Astrocyte (in vitro differentiated cells and primary cell): ENCODE results near the gene RAB6B. TPM values are rescaled to one million over a fixed set of nuclear protein-coding genes. Genes with fewer than 3 reads are reported as not detected.
A peak's percentile ranks its signal among the peaks of the same experiment; 100 is the strongest.

Source experiments
- DNase-seq: peaks from one replicate; pipeline ENCODE4 v3.0.0-alpha.2; 2010; ENCODE audit warnings: low read depth
- FAIRE-seq: peaks from 2 replicates; lab custom pipeline; 2011; peaks lifted over from hg19 to GRCh38; lab: Jason Lieb, UNC
- H2AFZ ChIP-seq: 2 replicates; pipeline ENCODE4 v1.6.0; 2012; ENCODE audit warnings: low read depth, low read length, inconsistent platforms
- H3K27ac ChIP-seq: 2 replicates; pipeline ENCODE4 v1.5.1; 2011; ENCODE audit warnings: low read depth, low read length, inconsistent platforms
- H3K27me3 ChIP-seq: 2 replicates; pipeline ENCODE4 v1.6.0; 2011; ENCODE audit warnings: low read length, inconsistent platforms; ENCODE audit not compliant: insufficient read depth
- H3K36me3 ChIP-seq: 2 replicates; pipeline ENCODE4 v1.5.1; 2011; ENCODE audit warnings: low read length, inconsistent platforms; ENCODE audit not compliant: insufficient read depth
- H3K4me1 ChIP-seq: 2 replicates; pipeline ENCODE4 v1.5.1; 2011; ENCODE audit warnings: low read length, inconsistent platforms; ENCODE audit not compliant: insufficient read depth
- H3K4me2 ChIP-seq: 2 replicates; pipeline ENCODE4 v1.6.0; 2012; ENCODE audit warnings: low read length, inconsistent platforms
- H3K4me3 ChIP-seq: 2 replicates; pipeline ENCODE4 v1.5.1; 2011; ENCODE audit warnings: low read depth, mild to moderate bottlenecking, low read length, inconsistent platforms; ENCODE audit not compliant: insufficient read depth
- H3K79me2 ChIP-seq: 2 replicates; pipeline ENCODE4 v1.6.0; 2012; ENCODE audit warnings: mild to moderate bottlenecking, low read length, inconsistent platforms; ENCODE audit not compliant: insufficient read depth
- H3K9ac ChIP-seq: 2 replicates; pipeline ENCODE4 v1.6.0; 2012; ENCODE audit warnings: mild to moderate bottlenecking, low read length, inconsistent platforms
- H3K9me3 ChIP-seq: 2 replicates; pipeline ENCODE4 v1.5.1; 2012; ENCODE audit warnings: low read depth, mild to moderate bottlenecking, low read length, inconsistent platforms; ENCODE audit not compliant: insufficient read depth
- H4K20me1 ChIP-seq: 2 replicates; pipeline ENCODE4 v1.6.0; 2012; ENCODE audit warnings: low read length, inconsistent platforms; ENCODE audit not compliant: insufficient read depth
- H3K27ac Mint-ChIP-seq: one replicate; pipeline ENCODE4 v1.8.0; 2021; ENCODE audit warnings: mild to moderate bottlenecking, mixed read lengths; ENCODE audit not compliant: unreplicated experiment
- H3K27me3 Mint-ChIP-seq: one replicate; pipeline ENCODE4 v1.8.0; 2021; ENCODE audit warnings: low read depth, mixed read lengths; ENCODE audit not compliant: unreplicated experiment
- H3K36me3 Mint-ChIP-seq: one replicate; pipeline ENCODE4 v1.8.0; 2021; ENCODE audit warnings: low read depth, mixed read lengths; ENCODE audit not compliant: unreplicated experiment
- H3K4me1 Mint-ChIP-seq: one replicate; pipeline ENCODE4 v1.8.0; 2021; ENCODE audit warnings: low read depth, mixed read lengths; ENCODE audit not compliant: unreplicated experiment
- H3K4me3 Mint-ChIP-seq: one replicate; pipeline ENCODE4 v1.8.0; 2021; ENCODE audit warnings: mild to moderate bottlenecking, moderate library complexity, mixed read lengths; ENCODE audit not compliant: unreplicated experiment
- H3K9me3 Mint-ChIP-seq: one replicate; pipeline ENCODE4 v1.8.0; 2021; ENCODE audit warnings: mild to moderate bottlenecking, mixed read lengths; ENCODE audit not compliant: unreplicated experiment
- EZH2 ChIP-seq: IDR thresholded peaks from 2 replicates; pipeline ENCODE4 v1.6.1; 2012; ENCODE audit warnings: mild to moderate bottlenecking, low read length, inconsistent platforms; ENCODE audit not compliant: insufficient read depth
- total RNA-seq: library from RNA; stranded (reverse); gene quantifications from 2 replicates; pipeline ENCODE4 v1.2.1, GENCODE V29; 2021
- TF ChIP-seq, protein P1 (sequence below): IDR thresholded peaks from 2 replicates; pipeline ENCODE4 v1.5.1; 2011; ENCODE audit warnings: low read depth, mild to moderate bottlenecking, inconsistent platforms, low read length, moderate library complexity; ENCODE audit not compliant: insufficient read depth

RAB6B gene
- total RNA-seq, 1 donor from 2014 or later, result 61.8 TPM

DNA sequence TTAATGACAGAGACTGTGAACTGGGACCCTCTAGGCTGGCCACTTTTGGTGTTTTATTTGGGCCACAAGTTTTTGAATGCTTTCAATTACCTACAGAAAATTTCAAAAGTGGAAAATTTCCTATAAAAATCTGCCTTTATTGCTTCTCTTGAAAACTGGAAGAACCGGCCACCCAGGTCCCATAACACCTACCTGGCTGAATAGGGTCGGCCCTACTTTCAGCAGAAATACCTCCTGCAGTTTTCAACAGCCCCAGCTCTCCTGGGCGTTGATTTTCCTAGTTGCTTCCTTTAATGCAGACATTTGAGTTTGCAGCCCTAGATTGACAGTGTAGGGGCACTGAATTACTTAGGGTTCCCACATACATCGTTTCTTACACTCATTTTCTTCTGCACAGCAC lies 90.8 kb downstream of the RAB6B start:
- no peak for DNase-seq
- Histone ChIP-seq H3K9me3 (no peaks in the 10 kb centered on the region), H4K20me1 (peaks cover 5% of the 10 kb centered on the region), H3K79me2 (peaks cover 30% of the 10 kb centered on the region), H3K9ac (peak overlapping the region; percentile 89), H3K4me1 (peaks cover 5% of the 10 kb centered on the region), H3K27me3 (peaks cover 3% of the 10 kb centered on the region), H3K4me2 (peak overlapping the region; percentile 93), H3K4me3 (peak overlapping the region; percentile 95), H3K36me3 (peaks cover 8% of the 10 kb centered on the region), H3K27ac (no peak overlapping the region), H2AFZ (peak overlapping the region; percentile 91)
- Mint-ChIP-seq H3K4me1 (no peaks in the 10 kb centered on the region), H3K4me3 (peak overlapping the region; percentile 98), H3K9me3 (no peaks in the 10 kb centered on the region), H3K27ac (no peak overlapping the region), H3K27me3 (peaks cover 14% of the 10 kb centered on the region), H3K36me3 (no peaks in the 10 kb centered on the region)
- FAIRE-seq, result no peak
- no peak for TF ChIP-seq EZH2
- TF ChIP-seq, protein P1, sequence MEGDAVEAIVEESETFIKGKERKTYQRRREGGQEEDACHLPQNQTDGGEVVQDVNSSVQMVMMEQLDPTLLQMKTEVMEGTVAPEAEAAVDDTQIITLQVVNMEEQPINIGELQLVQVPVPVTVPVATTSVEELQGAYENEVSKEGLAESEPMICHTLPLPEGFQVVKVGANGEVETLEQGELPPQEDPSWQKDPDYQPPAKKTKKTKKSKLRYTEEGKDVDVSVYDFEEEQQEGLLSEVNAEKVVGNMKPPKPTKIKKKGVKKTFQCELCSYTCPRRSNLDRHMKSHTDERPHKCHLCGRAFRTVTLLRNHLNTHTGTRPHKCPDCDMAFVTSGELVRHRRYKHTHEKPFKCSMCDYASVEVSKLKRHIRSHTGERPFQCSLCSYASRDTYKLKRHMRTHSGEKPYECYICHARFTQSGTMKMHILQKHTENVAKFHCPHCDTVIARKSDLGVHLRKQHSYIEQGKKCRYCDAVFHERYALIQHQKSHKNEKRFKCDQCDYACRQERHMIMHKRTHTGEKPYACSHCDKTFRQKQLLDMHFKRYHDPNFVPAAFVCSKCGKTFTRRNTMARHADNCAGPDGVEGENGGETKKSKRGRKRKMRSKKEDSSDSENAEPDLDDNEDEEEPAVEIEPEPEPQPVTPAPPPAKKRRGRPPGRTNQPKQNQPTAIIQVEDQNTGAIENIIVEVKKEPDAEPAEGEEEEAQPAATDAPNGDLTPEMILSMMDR, result no peak

GRCh38 chr3:133803469-133803868 lies 92.2 kb downstream of the RAB6B start:
- Mint-ChIP-seq H3K27me3 (peaks cover 14% of the 10 kb centered on the region), H3K36me3 (no peaks in the 10 kb centered on the region), H3K9me3 (no peaks in the 10 kb centered on the region), H3K27ac (no peak overlapping the region), H3K4me3 (no peak overlapping the region), H3K4me1 (no peaks in the 10 kb centered on the region)
- H4K20me1 ChIP-seq, result peaks cover 5% of the 10 kb centered on the region
- peaks cover 6% of the 10 kb centered on the region for H3K36me3 ChIP-seq
- H3K9me3 ChIP-seq, result no peaks in the 10 kb centered on the region
- H3K4me2 ChIP-seq, result no peak overlapping the region
- no peak overlapping the region for H2AFZ ChIP-seq
- no peak for FAIRE-seq
- no peak overlapping the region for H3K4me3 ChIP-seq
- no peak overlapping the region for H3K9ac ChIP-seq
- H3K27ac ChIP-seq, result no peak overlapping the region
- H3K79me2 ChIP-seq, result peaks cover 28% of the 10 kb centered on the region
- no peak for TF ChIP-seq EZH2
- TF ChIP-seq, protein P1, result no peak
- peaks cover 5% of the 10 kb centered on the region for H3K4me1 ChIP-seq
- no peak for DNase-seq
- H3K27me3 ChIP-seq, result peaks cover 3% of the 10 kb centered on the region

GRCh38 chr3:133799794-133800585 lies 95.7 kb downstream of the RAB6B start:
- peaks cover 6% of the 10 kb centered on the region for H3K4me1 Mint-ChIP-seq
- Histone ChIP-seq H3K4me1 (no peaks in the 10 kb centered on the region), H2AFZ (no peak overlapping the region), H3K27me3 (peaks cover 3% of the 10 kb centered on the region), H4K20me1 (no peaks in the 10 kb centered on the region), H3K4me3 (no peak overlapping the region), H3K79me2 (no peaks in the 10 kb centered on the region), H3K9ac (no peak overlapping the region), H3K36me3 (no peaks in the 10 kb centered on the region), H3K9me3 (no peaks in the 10 kb centered on the region), H3K27ac (no peak overlapping the region), H3K4me2 (no peak overlapping the region)
- peaks cover 12% of the 10 kb centered on the region for H3K27me3 Mint-ChIP-seq
- peaks cover 7% of the 10 kb centered on the region for H3K9me3 Mint-ChIP-seq
- no peak for DNase-seq
- no peak for FAIRE-seq
- TF ChIP-seq, protein P1, result no peak
- TF ChIP-seq EZH2, result no peak
- H3K4me3 Mint-ChIP-seq, result no peak overlapping the region
- H3K27ac Mint-ChIP-seq, result no peak overlapping the region
- no peaks in the 10 kb centered on the region for H3K36me3 Mint-ChIP-seq
